Activated naive CD8-positive, alpha-beta T cell (primary cell): ENCODE data around the gene PCDHGA8.
"Not testable (repeated sequence)": the region's sequence is repeated elsewhere in the genome, so short reads cannot be mapped to it uniquely, and the experiment has no call there.

ENCODE experiments used
- H3K27ac Mint-ChIP-seq: one replicate; pipeline ENCODE4 v1.8.0; 2021; ENCODE audit warnings: mixed read lengths
- H3K27me3 Mint-ChIP-seq: one replicate; pipeline ENCODE4 v1.8.0; 2021; ENCODE audit warnings: mixed read lengths
- H3K36me3 Mint-ChIP-seq: one replicate; pipeline ENCODE4 v1.8.0; 2021; ENCODE audit warnings: mixed read lengths
- H3K4me1 Mint-ChIP-seq: one replicate; pipeline ENCODE4 v1.8.0; 2021; ENCODE audit warnings: low read depth, mixed read lengths
- H3K4me3 Mint-ChIP-seq: one replicate; pipeline ENCODE4 v1.8.0; 2021; ENCODE audit warnings: mild to moderate bottlenecking, mixed read lengths
- H3K9me3 Mint-ChIP-seq: one replicate; pipeline ENCODE4 v1.8.0; 2021; ENCODE audit warnings: low read depth, mixed read lengths

The PCDHGA8 gene

DNA sequence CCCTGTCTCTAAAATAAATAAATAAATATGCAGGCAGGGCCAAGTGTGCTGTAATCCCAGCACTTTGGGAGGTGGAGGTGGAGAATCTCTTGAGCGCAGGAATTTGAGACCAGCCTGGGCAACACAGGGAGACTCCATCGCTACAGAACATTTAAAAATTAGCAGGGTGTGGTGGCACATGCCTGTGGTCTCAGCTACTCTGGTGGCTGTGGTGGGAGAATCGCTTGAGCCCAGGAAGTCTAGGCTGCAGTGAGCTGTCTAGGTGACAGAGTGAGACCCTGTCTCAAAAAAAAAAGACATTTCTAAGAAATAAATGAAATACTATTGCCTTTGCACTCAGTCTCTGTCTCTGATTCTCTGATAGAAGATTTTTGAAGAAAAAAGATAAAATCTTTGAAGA is 19.1 kb downstream of the PCDHGA8 start:
- Mint-ChIP-seq H3K4me1 (peaks cover 15% of the 10 kb centered on the region), H3K4me3 (no peak overlapping the region), H3K27me3 (peaks cover 51% of the 10 kb centered on the region), H3K27ac (no peak overlapping the region), H3K9me3 (peaks cover 13% of the 10 kb centered on the region), H3K36me3 (peaks cover 23% of the 10 kb centered on the region)

DNA sequence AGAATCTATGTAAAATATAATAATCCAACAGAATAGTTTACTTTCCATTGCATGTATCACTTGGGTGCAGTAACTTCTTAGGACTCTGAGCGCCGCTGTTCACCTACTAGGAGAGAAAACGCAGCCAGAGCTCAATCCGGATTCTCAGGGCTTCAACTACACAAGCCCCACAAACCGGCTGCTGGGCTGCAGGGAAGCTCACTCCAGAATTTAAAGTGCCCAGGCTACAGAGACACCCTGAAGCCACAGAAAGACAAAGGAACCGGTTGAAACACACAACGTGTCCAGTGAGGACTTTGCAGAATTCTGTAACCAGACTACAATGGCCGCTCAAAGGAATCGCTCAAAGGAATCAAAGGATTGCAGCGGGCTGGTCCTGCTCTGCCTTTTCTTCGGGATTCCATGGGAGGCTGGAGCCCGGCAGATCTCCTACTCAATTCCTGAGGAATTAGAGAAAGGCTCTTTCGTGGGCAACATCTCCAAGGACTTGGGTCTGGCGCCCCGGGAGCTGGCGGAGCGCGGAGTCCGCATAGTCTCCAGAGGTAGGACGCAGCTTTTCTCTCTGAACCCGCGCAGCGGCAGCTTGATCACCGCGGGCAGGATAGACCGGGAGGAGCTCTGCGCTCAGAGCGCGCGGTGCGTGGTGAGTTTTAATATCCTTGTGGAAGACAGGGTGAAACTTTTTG is 20.6 kb downstream of the PCDHGA8 start, which contains the start of gene PCDHGA10:
Gene PCDHGA10 (plus strand): TSS at position 134 of the 686 bp plus-strand sequence. CDS start 189 bp downstream, at position 323.
- peak within 1 kb of the TSS; percentile 89 for H3K4me3 Mint-ChIP-seq
- H3K4me1 Mint-ChIP-seq, result peaks cover 17% of the 10 kb centered on the region
- H3K27ac Mint-ChIP-seq, result no peak within 1 kb of the TSS
- H3K36me3 Mint-ChIP-seq, result peaks cover 22% of the 10 kb centered on the region
- peaks cover 50% of the 10 kb centered on the region for H3K27me3 Mint-ChIP-seq
- H3K9me3 Mint-ChIP-seq, result peaks cover 13% of the 10 kb centered on the region

DNA sequence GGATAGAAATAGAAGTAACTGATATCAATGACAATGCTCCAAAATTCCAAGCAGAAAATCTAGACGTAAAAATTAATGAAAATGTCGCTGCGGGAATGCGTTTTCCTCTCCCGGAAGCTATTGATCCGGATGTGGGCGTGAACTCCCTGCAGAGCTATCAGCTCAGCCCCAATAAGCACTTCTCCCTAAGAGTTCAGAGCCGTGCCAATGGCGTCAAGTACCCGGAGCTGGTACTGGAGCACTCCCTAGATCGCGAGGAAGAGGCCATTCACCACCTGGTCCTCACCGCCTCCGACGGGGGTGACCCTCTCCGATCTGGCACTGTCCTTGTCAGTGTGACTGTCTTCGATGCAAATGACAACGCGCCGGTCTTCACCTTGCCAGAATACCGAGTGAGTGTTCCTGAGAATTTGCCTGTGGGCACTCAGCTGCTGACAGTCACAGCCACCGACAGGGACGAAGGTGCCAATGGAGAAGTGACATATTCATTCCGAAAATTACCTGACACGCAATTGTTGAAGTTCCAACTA is 21.2 kb downstream of the PCDHGA8 start:
- Mint-ChIP-seq H3K9me3 (peaks cover 16% of the 10 kb centered on the region), H3K4me1 (peaks cover 19% of the 10 kb centered on the region), H3K36me3 (peaks cover 26% of the 10 kb centered on the region), H3K27ac (no peak overlapping the region), H3K4me3 (peak overlapping the region; percentile 89), H3K27me3 (peaks cover 53% of the 10 kb centered on the region)

DNA sequence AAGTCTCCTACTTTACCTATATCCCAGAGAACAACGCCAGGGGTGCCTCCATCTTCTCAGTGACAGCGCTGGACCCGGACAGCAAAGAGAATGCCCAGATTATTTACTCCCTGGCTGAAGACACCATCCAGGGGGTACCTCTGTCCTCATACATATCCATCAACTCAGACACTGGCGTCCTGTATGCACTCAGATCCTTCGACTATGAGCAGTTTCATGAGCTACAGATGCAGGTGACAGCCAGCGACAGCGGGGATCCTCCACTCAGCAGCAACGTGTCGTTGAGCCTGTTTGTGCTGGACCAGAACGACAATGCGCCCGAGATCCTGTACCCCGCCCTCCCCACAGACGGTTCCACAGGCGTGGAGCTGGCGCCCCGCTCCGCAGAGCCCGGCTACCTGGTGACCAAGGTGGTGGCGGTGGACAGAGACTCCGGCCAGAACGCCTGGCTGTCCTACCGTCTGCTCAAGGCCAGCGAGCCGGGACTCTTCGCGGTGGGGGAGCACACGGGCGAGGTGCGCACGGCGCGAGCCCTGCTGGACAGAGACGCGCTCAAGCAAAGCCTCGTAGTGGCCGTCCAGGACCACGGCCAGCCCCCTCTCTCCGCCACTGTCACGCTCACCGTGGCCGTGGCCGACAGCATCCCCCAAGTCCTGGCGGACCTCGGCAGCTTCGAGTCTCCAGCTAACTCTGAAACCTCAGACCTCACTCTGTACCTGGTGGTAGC is 22.3 kb downstream of the PCDHGA8 start:
- H3K4me3 Mint-ChIP-seq, result peak overlapping the region; percentile 89
- peaks cover 27% of the 10 kb centered on the region for H3K36me3 Mint-ChIP-seq
- H3K4me1 Mint-ChIP-seq, result peaks cover 22% of the 10 kb centered on the region
- H3K27ac Mint-ChIP-seq, result not testable (repeated sequence)
- H3K9me3 Mint-ChIP-seq, result peaks cover 14% of the 10 kb centered on the region
- peaks cover 49% of the 10 kb centered on the region for H3K27me3 Mint-ChIP-seq

DNA sequence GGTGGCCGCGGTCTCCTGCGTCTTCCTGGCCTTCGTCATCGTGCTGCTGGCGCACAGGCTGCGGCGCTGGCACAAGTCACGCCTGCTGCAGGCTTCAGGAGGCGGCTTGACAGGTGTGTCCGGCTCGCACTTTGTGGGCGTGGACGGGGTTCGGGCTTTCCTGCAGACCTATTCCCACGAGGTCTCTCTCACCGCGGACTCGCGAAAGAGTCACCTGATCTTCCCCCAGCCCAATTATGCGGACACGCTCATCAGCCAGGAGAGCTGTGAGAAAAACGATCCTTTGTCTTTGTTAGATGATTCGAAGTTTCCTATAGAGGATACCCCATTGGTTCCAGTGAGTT is 22.8 kb downstream of the PCDHGA8 start:
- Mint-ChIP-seq H3K27me3 (peaks cover 50% of the 10 kb centered on the region), H3K4me1 (peaks cover 22% of the 10 kb centered on the region), H3K9me3 (peaks cover 13% of the 10 kb centered on the region), H3K36me3 (peaks cover 27% of the 10 kb centered on the region)
- not testable (repeated sequence) for H3K27ac Mint-ChIP-seq, H3K4me3 Mint-ChIP-seq

DNA sequence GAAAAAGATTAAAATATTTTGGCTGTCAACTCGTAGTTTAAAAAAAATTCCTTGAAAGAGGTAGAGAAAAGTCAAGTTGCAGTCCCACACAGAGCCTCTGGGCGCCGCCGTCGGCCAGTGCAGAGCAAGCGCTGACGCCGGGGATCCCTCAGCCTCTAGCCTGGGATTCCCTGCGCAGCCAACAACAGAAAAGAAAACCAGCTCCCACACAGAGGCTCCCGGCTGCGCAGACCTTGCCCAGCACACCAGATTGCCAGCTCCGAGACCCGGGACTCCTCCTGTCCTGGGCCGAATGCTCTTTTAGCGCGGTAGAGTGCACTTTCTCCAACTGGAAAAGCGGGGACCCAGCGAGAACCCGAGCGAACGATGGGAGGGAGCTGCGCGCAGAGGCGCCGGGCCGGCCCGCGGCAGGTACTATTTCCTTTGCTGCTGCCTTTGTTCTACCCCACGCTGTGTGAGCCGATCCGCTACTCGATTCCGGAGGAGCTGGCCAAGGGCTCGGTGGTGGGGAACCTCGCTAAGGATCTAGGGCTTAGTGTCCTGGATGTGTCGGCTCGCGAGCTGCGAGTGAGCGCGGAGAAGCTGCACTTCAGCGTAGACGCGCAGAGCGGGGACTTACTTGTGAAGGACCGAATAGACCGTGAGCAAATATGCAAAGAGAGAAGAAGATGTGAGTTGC is 25.2 kb downstream of the PCDHGA8 start, which contains the start of gene PCDHGB7:
Gene PCDHGB7 (plus strand): TSS at position 184 of the 679 bp plus-strand sequence. CDS start 183 bp downstream, at position 367.
- Mint-ChIP-seq H3K9me3 (peaks cover 20% of the 10 kb centered on the region), H3K27me3 (peaks cover 55% of the 10 kb centered on the region), H3K36me3 (peaks cover 35% of the 10 kb centered on the region), H3K27ac (peak within 1 kb of the TSS; percentile 50), H3K4me3 (peak within 1 kb of the TSS; percentile 79), H3K4me1 (peaks cover 25% of the 10 kb centered on the region)

DNA sequence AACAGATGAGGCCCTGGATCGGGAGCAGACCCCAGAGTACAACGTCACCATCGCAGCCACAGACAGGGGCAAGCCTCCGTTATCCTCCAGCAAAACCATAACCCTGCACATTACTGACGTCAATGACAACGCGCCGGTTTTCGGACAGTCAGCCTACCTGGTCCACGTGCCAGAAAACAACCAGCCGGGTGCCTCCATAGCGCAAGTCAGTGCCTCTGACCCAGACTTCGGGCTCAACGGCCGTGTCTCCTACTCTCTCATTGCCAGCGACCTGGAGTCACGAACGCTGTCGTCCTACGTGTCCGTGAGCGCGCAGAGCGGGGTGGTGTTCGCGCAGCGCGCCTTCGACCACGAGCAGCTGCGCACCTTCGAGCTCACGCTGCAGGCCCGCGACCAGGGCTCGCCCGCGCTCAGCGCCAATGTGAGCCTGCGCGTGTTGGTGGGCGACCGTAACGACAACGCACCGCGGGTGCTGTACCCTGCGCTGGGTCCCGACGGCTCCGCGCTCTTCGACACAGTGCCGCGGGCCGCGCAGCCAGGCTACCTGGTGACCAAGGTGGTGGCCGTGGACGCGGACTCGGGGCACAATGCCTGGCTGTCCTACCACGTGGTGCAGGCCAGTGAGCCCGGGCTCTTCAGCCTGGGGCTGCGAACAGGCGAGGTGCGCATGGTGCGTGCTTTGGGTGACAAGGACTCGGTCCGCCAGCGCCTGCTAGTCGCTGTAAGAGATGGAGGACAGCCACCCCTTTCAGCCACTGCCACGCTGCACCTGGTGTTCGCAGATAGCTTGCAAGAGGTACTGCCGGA is 26.8 kb downstream of the PCDHGA8 start:
- Mint-ChIP-seq H3K36me3 (peaks cover 35% of the 10 kb centered on the region), H3K9me3 (peaks cover 23% of the 10 kb centered on the region), H3K27ac (no peak overlapping the region), H3K27me3 (peaks cover 50% of the 10 kb centered on the region), H3K4me1 (peaks cover 16% of the 10 kb centered on the region), H3K4me3 (peak overlapping the region; percentile 25)

DNA sequence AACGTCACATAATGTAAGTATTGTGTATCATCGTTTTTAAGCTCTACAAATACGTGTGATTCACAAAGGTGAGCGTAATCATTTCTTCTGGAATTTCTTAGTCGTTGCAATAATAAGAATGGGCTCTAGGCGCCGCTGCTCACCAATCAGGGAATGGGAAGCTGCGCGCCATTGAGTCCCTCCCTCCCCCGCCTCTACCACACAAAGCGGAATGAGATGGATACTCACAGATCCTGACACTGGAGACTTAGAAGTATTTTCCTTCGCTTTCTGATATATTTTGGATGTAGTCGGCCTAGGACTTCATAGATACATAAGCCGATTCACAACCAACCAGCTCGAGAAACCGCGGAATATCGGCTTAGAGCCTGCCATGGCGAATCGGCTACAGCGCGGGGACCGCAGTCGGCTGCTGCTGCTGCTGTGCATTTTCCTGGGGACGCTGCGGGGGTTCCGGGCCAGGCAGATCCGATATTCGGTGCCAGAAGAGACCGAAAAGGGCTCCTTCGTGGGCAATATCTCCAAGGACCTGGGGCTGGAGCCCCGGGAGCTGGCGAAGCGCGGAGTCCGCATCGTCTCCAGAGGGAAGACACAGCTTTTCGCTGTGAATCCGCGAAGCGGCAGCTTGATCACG is 28.5 kb downstream of the PCDHGA8 start, which contains the start of gene PCDHGA11:
Gene PCDHGA11 (plus strand): TSS at position 197 of the 634 bp plus-strand sequence. CDS start 177 bp downstream, at position 374.
- peak within 1 kb of the TSS; percentile 70 for H3K27ac Mint-ChIP-seq
- peaks cover 10% of the 10 kb centered on the region for H3K4me1 Mint-ChIP-seq
- peaks cover 31% of the 10 kb centered on the region for H3K36me3 Mint-ChIP-seq
- peak within 1 kb of the TSS; percentile 87 for H3K4me3 Mint-ChIP-seq
- H3K27me3 Mint-ChIP-seq, result peaks cover 53% of the 10 kb centered on the region
- H3K9me3 Mint-ChIP-seq, result peaks cover 20% of the 10 kb centered on the region

DNA sequence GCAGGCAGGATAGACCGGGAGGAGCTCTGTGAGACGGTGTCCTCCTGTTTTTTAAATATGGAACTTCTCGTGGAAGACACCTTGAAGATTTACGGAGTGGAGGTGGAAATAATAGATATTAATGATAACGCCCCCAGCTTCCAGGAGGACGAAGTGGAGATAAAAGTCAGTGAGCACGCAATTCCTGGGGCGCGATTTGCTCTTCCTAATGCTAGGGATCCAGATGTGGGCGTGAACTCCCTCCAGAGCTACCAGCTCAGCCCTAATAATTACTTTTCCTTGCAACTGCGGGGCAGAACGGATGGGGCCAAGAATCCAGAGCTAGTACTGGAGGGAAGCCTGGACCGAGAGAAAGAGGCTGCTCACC is 29.0 kb downstream of the PCDHGA8 start:
- Mint-ChIP-seq H3K9me3 (peaks cover 20% of the 10 kb centered on the region), H3K4me3 (peak overlapping the region; percentile 87), H3K4me1 (peaks cover 10% of the 10 kb centered on the region), H3K36me3 (peaks cover 29% of the 10 kb centered on the region), H3K27me3 (peaks cover 53% of the 10 kb centered on the region), H3K27ac (peak overlapping the region; percentile 11)

DNA sequence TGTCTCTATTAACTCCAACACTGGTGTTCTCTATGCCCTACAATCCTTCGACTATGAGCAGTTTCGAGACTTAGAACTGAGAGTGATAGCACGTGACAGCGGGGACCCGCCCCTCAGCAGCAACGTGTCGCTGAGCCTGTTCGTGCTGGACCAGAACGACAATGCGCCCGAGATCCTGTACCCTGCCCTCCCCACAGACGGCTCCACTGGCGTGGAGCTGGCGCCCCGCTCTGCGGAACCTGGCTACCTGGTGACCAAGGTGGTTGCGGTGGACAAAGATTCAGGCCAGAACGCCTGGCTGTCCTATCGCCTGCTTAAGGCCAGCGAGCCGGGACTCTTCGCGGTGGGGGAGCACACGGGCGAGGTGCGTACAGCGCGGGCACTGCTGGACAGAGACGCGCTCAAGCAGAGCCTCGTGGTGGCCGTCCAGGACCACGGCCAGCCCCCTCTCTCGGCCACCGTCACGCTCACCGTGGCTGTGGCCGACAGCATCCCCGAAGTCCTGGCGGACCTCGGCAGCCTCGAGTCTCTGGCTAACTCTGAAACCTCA is 30.4 kb downstream of the PCDHGA8 start:
- Mint-ChIP-seq H3K4me3 (peak overlapping the region; percentile 23), H3K36me3 (peaks cover 28% of the 10 kb centered on the region), H3K27me3 (peaks cover 53% of the 10 kb centered on the region), H3K9me3 (peaks cover 20% of the 10 kb centered on the region), H3K4me1 (peaks cover 9% of the 10 kb centered on the region), H3K27ac (no peak overlapping the region)

DNA sequence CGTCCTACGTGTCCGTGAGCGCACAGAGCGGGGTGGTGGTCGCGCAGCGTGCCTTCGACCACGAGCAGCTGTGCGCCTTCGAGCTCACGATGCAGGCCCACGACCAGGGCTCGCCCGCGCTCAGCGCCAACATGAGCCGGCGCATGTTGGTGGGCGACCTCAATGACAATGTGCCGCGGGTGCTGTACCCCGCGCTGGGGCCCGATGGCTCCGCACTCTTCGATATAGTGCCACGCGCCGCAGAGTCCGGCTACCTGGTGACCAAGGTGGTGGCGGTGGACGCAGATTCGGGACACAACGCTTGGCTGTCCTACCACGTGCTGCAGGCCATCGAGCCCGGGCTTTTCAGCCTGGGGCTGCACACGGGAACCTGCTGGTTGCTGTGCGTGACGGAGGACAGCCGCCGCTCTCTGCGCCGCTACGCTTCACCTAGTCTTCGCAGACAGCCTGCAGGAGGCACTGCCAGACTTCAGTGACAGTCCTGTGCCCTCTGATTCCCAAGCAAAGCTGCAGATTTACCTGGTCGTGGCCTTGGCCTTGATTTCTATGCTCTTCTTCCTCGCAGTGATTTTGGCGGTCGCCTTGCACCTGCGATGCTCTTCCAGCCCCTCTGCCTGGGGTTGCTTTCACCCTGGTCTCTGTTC is 35.5 kb downstream of the PCDHGA8 start:
- Mint-ChIP-seq H3K4me1 (peaks cover 10% of the 10 kb centered on the region), H3K4me3 (no peak overlapping the region), H3K36me3 (peaks cover 17% of the 10 kb centered on the region), H3K27me3 (peaks cover 50% of the 10 kb centered on the region), H3K9me3 (peaks cover 8% of the 10 kb centered on the region), H3K27ac (no peak overlapping the region)

DNA sequence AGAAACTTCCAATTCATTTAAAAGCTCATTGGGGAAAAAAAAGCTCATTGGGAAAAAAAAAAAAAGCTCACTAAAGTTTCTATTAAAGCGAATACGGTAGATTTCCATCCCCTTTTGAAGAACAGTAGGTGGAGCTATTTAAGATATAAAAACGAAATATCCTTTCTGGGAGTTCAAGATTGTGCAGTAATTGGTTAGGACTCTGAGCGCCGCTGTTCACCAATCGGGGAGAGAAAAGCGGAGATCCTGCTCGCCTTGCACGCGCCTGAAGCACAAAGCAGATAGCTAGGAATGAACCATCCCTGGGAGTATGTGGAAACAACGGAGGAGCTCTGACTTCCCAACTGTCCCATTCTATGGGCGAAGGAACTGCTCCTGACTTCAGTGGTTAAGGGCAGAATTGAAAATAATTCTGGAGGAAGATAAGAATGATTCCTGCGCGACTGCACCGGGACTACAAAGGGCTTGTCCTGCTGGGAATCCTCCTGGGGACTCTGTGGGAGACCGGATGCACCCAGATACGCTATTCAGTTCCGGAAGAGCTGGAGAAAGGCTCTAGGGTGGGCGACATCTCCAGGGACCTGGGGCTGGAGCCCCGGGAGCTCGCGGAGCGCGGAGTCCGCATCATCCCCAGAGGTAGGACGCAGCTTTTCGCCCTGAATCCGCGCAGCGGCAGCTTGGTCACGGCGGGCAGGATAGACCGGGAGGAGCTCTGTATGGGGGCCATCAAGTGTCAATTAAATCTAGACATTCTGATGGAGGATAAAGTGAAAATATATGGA is 38.1 kb downstream of the PCDHGA8 start, which contains the start of gene PCDHGA12:
Gene PCDHGA12 (plus strand): TSS at position 176 of the 782 bp plus-strand sequence. CDS start 253 bp downstream, at position 429.
- H3K27ac Mint-ChIP-seq, result peak within 1 kb of the TSS; percentile 81
- H3K4me1 Mint-ChIP-seq, result peaks cover 10% of the 10 kb centered on the region
- H3K4me3 Mint-ChIP-seq, result peak within 1 kb of the TSS; percentile 82
- peaks cover 45% of the 10 kb centered on the region for H3K27me3 Mint-ChIP-seq
- H3K36me3 Mint-ChIP-seq, result peaks cover 16% of the 10 kb centered on the region
- peaks cover 4% of the 10 kb centered on the region for H3K9me3 Mint-ChIP-seq
